ENCODE data around the gene GSE1.

DNA sequence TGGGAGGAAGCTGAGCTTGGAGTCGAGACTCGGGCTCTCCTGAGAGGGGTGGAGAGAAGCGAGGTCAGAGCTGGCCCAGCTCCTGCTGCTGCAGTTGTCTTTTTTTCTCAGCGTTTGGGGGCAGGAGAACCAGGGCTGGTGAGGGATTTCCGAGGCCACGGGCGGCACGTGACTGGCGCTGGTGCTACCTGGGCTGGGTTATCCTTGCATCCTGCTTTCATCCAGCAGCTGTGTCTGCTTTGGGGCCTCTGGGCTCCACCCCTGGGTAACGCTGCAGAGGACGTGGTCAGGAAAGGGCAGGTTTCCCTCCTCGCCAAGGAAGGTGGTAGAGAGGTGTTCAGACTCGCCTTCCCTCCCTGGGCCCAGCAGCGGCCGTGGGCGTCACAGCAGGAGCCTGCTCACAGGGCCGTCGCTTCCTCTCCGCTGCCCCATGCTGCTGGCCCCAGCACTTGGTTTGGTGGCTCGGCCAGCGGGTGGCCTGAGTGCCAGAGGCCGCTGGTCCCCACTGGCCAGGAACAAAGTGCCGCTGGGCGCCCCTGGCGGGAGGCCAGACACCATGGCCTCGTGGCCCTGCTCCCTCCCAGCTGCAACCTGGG is 22.5 kb downstream of the GSE1 start:
- no peak for TF ChIP-seq CTCF (conservative IDR thresholded peaks at IDR 0.05; ENCODE audit: low read depth in 2 of 2)
- no peak for TF ChIP-seq EZH2 (IDR thresholded peaks at IDR 0.05; ENCODE audit: low read depth, unreplicated experiment)
- no peak for TF ChIP-seq POLR2AphosphoS5 (IDR thresholded peaks at IDR 0.05; ENCODE audit: low read depth)
- TF ChIP-seq CREB1 (CRISPR knock-in tag; IDR thresholded peaks at IDR 0.05; ENCODE audit: low read depth): no peak
- TF ChIP-seq ETS1 (IDR thresholded peaks at IDR 0.05): no peak
- TF ChIP-seq EZH2phosphoT487 (IDR thresholded peaks at IDR 0.05; ENCODE audit: unreplicated experiment): no peak
- TF ChIP-seq, protein P1, sequence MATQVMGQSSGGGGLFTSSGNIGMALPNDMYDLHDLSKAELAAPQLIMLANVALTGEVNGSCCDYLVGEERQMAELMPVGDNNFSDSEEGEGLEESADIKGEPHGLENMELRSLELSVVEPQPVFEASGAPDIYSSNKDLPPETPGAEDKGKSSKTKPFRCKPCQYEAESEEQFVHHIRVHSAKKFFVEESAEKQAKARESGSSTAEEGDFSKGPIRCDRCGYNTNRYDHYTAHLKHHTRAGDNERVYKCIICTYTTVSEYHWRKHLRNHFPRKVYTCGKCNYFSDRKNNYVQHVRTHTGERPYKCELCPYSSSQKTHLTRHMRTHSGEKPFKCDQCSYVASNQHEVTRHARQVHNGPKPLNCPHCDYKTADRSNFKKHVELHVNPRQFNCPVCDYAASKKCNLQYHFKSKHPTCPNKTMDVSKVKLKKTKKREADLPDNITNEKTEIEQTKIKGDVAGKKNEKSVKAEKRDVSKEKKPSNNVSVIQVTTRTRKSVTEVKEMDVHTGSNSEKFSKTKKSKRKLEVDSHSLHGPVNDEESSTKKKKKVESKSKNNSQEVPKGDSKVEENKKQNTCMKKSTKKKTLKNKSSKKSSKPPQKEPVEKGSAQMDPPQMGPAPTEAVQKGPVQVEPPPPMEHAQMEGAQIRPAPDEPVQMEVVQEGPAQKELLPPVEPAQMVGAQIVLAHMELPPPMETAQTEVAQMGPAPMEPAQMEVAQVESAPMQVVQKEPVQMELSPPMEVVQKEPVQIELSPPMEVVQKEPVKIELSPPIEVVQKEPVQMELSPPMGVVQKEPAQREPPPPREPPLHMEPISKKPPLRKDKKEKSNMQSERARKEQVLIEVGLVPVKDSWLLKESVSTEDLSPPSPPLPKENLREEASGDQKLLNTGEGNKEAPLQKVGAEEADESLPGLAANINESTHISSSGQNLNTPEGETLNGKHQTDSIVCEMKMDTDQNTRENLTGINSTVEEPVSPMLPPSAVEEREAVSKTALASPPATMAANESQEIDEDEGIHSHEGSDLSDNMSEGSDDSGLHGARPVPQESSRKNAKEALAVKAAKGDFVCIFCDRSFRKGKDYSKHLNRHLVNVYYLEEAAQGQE (IDR thresholded peaks at IDR 0.05; ENCODE audit: unreplicated experiment): no peak
